Transverse colon (tissue), 4 donors: ENCODE measurements around the gene OR5AL1. TPM values are rescaled to one million over a fixed set of nuclear protein-coding genes. Genes with fewer than 3 reads are reported as not detected.

Experiments used
- DNase-seq: peaks from one replicate; pipeline ENCODE4 v3.0.0-alpha.2; 2019
- H3K27ac ChIP-seq, 4 donors: fragments of 200-600 bp; sonication (generic); 2 replicates each; pipeline ENCODE4 v1.5.1; 2016 to 2018; ENCODE audit warnings: inconsistent platforms in 4 of 4
- H3K27me3 ChIP-seq: fragments of 200-600 bp; sonication (generic); 2 replicates; pipeline ENCODE4 v1.5.1; 2017; ENCODE audit warnings: inconsistent platforms
- H3K36me3 ChIP-seq, 4 donors: fragments of 200-600 bp; sonication (generic); 2 replicates each; pipeline ENCODE4 v1.5.1; 2017 to 2019; ENCODE audit warnings: inconsistent platforms in 4 of 4
- H3K4me1 ChIP-seq, 4 donors: fragments of 200-600 bp; sonication (generic); 2 replicates each; pipeline ENCODE4 v1.5.1; 2017 to 2020; ENCODE audit warnings: inconsistent platforms in 4 of 4
- H3K4me3 ChIP-seq, 4 donors: fragments of 200-600 bp; sonication (generic); 1 replicate in 1 of 4; 2 replicates in 3 of 4; pipeline versions ENCODE4 v1.5.1 to v1.6.1; 2017 to 2019; ENCODE audit warnings: inconsistent platforms in 4 of 4
- H3K9me3 ChIP-seq, 2 donors: fragments of 200-600 bp; sonication (generic); 2 replicates each; pipeline ENCODE4 v1.5.1; 2017 to 2019; ENCODE audit warnings: inconsistent platforms in 2 of 2
- CTCF ChIP-seq, 5 experiments: fragments of 200-600 bp in 3 of 5; fragments of 450-650 bp in 2 of 5; sonication (generic) in 3 of 5; IDR thresholded peaks; 1 replicate in 2 of 5; 2 replicates in 3 of 5; pipeline ENCODE4 v1.5.1; 2016 to 2017; ENCODE audit warnings: antibody characterized with exemption in 5 of 5, inconsistent platforms in 3 of 5, mild to moderate bottlenecking in 2 of 5, moderate library complexity in 1 of 5
- EP300 ChIP-seq: sonication (generic); formaldehyde crosslinking; IDR thresholded peaks from one replicate; pipeline ENCODE4 v1.6.1; 2017; ENCODE audit warnings: antibody characterized with exemption, low read depth
- POLR2A ChIP-seq: fragments of 450-650 bp; IDR thresholded peaks from one replicate; pipeline ENCODE4 v1.6.1; 2016; ENCODE audit warnings: antibody characterized with exemption, mild to moderate bottlenecking, moderate library complexity
- POLR2AphosphoS5 ChIP-seq, 3 donors: sonication (generic); formaldehyde crosslinking; IDR thresholded peaks; one replicate each; pipeline ENCODE4 v1.6.1; 2016; ENCODE audit warnings: antibody characterized with exemption in 3 of 3
- WGBS, 2 donors: methylation state at CpG; one replicate each; pipeline ENCODE4 v1.1.5; 2018; ENCODE audit warnings: low coverage in 1 of 2; 5-methylcytosine and 5-hydroxymethylcytosine counted together
- in situ Hi-C, 4 donors: fragments of 200-750 bp; cut with MboI; loops; one replicate each; pipeline versions ENCODE4 v1.15.0 to v1.15.1; 2017; ENCODE audit warnings: low sequenced_read_pairs in 3 of 4, low pct_ligation_motif_present in 1 of 4, low pct_unique_long_range_greater_than_20kb in 1 of 4
- intact Hi-C: fragments of 100-400 bp; cut with DNase I; formaldehyde crosslinking; loops from one replicate; pipeline ENCODE4 v1.15.1; 2023; ENCODE audit warnings: low total_unique reads
- total RNA-seq, 4 donors: library from RNA; depleted of rRNA; stranded (reverse); fragments of >200 nt; gene quantifications; one replicate each; pipeline ENCODE4 v1.1.0, GENCODE V29; 2016

Gene OR5AL1
- not detected for total RNA-seq

GRCh38 chr11:56412396-56412795, at the start of gene OR5AL1:
TSS of gene OR5AL1 (plus strand) at chr11:56412696.
- no peaks in the 10 kb centered on the region for H3K9me3 ChIP-seq
- no peak within 1 kb of the TSS for H3K27ac ChIP-seq
- no peak within 1 kb of the TSS for H3K4me3 ChIP-seq
- WGBS, 2 donors, result 71 to 83% methylated on average over 1 of the region's 1 CpG
- no peak for TF ChIP-seq CTCF (IDR thresholded peaks at IDR 0.05)
- no peak for TF ChIP-seq POLR2A
- TF ChIP-seq EP300, result no peak
- no peak for TF ChIP-seq POLR2AphosphoS5 (IDR thresholded peaks at IDR 0.05)
- no peaks in the 10 kb centered on the region for H3K27me3 ChIP-seq
- H3K4me1 ChIP-seq, result no peaks in the 10 kb centered on the region
- in situ Hi-C loops, result no loop called here
- DNase-seq, result no peak
- intact Hi-C loops, result no loop called here
- H3K36me3 ChIP-seq, result no peaks in the 10 kb centered on the region

- H3K9me3 ChIP-seq, result no peaks in the 10 kb centered on the region
- in situ Hi-C loops (no loop called here), intact Hi-C loops (no loop called here)
- H3K4me1 ChIP-seq, result no peaks in the 10 kb centered on the region
- H3K36me3 ChIP-seq, result no peaks in the 10 kb centered on the region
- H3K27me3 ChIP-seq, result no peaks in the 10 kb centered on the region
- no peak within 1 kb of the TSS for H3K27ac ChIP-seq
- H3K4me3 ChIP-seq, result no peak within 1 kb of the TSS
- TF ChIP-seq POLR2AphosphoS5 (IDR thresholded peaks at IDR 0.05) (no peak), CTCF (IDR thresholded peaks at IDR 0.05) (no peak), EP300 (no peak), POLR2A (no peak)
- DNase-seq, result no peak
- 73 to 86% methylated on average over 2 of the region's 2 CpGs for WGBS, 2 donors
Observed at GRCh38 chr11:56375324-56375723, 37.2 kb upstream of the OR5AL1 start, which contains the start of gene OR8U1. TSS of gene OR8U1 (plus strand) at chr11:56375624. CDS start at chr11:56375624, 0 bp downstream.

GRCh38 chr11:56380120-56380519, 32.4 kb upstream of the OR5AL1 start:
- no peak for DNase-seq
- intact Hi-C loops (no loop called here), in situ Hi-C loops (no loop called here)
- Histone ChIP-seq H3K27ac (no peak overlapping the region), H3K27me3 (no peaks in the 10 kb centered on the region), H3K4me1 (no peaks in the 10 kb centered on the region), H3K4me3 (no peak overlapping the region), H3K9me3 (no peaks in the 10 kb centered on the region), H3K36me3 (no peaks in the 10 kb centered on the region)
- WGBS, 2 donors, result 82 to 90% methylated on average over 2 of the region's 2 CpGs
- TF ChIP-seq CTCF (IDR thresholded peaks at IDR 0.05) (no peak), POLR2AphosphoS5 (IDR thresholded peaks at IDR 0.05) (no peak), EP300 (no peak), POLR2A (no peak)

GRCh38 chr11:56394381-56394780, 18.1 kb upstream of the OR5AL1 start:
- 72 to 78% methylated on average over 3 of the region's 3 CpGs for WGBS, 2 donors

More at GRCh38 chr11:56394381-56394780, 18.1 kb upstream of the OR5AL1 start:
- Histone ChIP-seq H3K4me3 (no peak overlapping the region), H3K9me3 (no peaks in the 10 kb centered on the region), H3K36me3 (no peaks in the 10 kb centered on the region), H3K27ac (no peak overlapping the region), H3K27me3 (no peaks in the 10 kb centered on the region), H3K4me1 (no peaks in the 10 kb centered on the region)
- intact Hi-C loops (no loop called here), in situ Hi-C loops (no loop called here)
- TF ChIP-seq EP300, result no peak
- TF ChIP-seq CTCF (IDR thresholded peaks at IDR 0.05), result no peak
- no peak for TF ChIP-seq POLR2A
- TF ChIP-seq POLR2AphosphoS5 (IDR thresholded peaks at IDR 0.05), result no peak
- no peak for DNase-seq
